Stimulated activated CD4-positive, alpha-beta T cell treated with anti-CD3 and anti-CD28 coated beads, TNF-alpha, amount 100 ng/mL, for 48 hours (primary cell): Measurements from ENCODE around the gene SH3BP2.

Experiments used
- DNase-seq, 3 donors: peaks; one replicate each; pipeline ENCODE4 v3.0.0-alpha.2; 2020; ENCODE audit warnings: low read depth in 3 of 3

The SH3BP2 gene

GRCh38 chr4:2790583-2791517, 2.0 kb upstream of the SH3BP2 start:
- no peak for DNase-seq

- DNase-seq = no peak
Measured at GRCh38 chr4:2791518-2792395, 1.1 kb upstream of the SH3BP2 start.

GRCh38 chr4:2792396-2792710, 532 bp upstream of the SH3BP2 start:
- no peak for DNase-seq

DNA sequence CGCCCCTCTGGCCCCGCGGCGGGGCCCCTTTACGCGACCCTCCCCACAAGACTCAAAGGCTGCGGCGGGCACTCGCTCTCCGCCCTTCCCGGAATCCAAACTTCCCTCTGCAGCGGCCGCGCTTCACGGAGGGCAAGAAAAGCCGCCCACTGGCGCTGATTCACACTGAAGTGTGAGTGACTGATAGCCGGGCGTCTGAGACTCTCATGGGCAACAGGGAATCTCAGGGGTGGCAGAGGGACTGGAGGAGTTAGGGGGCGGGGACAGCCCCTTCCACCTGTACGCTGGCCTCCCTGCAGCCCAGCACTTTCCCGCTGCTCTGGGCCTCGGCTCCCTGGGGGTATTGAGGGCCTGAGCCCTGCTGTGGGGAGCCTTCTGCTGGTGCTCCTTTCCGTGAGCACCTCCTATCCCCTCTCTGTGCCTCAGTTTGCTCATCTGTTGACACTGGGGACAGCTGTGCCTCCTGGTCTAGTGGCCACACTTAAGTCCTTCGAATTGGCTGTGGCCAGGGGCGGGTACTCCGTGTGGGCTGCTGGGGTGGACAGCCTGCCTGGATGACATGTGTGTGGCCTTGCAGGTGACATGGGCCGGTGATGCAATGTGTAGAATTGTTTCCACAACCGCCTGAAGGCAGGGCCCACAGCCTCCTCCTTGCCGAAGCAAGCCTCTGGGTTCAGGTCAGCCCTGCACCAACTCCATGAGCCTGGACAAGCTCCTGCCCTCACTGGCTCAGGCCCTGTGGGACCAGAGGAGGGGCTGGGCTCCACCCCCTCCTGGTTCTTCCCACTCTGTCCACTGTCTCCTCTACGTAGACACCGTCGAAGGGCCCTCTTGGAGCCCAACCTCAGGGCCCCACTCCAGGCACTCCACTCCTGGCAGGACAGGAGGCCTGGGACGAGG, 951 bp downstream of the SH3BP2 start:
- peak in 1 of 3 donors; percentile 38 for DNase-seq

DNA sequence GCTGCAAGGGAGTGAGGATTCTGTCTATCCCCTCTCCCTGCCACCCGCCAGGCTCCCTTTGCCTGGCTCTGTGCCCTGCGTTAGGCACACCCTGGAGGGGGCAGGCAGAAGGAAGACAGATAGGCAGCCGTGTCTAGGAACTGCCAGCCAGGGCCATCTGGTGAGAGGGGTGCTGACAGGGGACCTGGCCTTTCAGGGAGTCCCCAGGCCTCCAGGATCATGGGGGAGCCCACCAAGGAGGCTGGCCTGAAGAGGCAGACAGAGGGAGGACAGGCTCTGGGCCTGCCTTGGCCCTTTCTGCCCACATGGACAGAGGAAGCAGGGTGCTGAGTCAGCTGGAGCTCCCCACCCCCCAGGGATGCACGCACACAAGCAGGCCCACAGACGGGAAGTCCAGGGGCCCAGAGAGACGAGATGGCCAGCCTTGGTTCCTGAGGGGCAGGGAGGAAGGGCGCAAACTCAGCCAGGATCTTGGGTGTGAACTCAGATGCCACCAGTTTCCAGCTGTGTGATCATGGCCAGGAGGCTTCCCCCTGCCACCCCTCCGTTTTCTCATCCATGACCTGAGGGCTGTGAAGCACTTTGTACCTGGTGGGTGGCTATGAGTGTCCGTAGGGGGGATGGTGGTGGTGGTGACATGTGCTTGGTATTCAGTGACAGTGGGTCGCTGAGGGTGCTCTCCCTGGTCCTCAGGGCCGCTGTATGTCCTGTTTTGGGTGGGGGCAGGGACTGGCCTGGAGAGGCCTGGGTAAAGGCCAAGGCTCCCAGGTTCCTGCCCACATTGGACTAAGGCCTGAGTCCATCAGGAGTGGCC, 1.8 kb downstream of the SH3BP2 start:
- DNase-seq = no peak

DNA sequence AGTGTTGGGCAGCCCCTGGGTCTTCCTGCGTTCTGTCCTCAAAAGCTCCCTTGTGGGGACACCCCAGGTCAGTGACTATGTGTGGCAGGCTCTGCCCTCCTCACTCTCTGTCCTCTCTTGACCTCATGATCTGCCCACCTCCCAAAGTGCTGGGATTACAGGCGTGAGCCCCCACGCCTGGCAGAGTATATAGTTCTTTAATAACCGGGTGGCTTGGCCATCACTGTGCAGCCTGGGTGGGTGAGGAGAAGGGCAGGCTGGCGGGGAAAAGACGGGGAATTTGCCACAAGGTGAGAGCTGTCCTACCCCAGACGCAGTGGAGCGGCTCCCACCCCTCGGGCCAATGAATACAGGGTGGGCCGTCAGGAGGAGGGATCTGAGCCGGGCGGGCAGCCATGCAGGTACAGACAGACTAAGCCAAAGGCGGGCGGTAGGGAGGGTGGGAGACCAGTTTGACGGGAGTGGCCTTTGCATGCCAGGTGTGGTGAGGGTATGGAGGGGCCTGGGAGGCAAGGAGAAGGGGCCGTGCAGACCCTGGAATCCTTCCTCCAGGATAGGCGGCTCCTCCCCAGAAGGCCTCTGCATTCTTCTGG, 2.5 kb downstream of the SH3BP2 start:
- no peak for DNase-seq

DNA sequence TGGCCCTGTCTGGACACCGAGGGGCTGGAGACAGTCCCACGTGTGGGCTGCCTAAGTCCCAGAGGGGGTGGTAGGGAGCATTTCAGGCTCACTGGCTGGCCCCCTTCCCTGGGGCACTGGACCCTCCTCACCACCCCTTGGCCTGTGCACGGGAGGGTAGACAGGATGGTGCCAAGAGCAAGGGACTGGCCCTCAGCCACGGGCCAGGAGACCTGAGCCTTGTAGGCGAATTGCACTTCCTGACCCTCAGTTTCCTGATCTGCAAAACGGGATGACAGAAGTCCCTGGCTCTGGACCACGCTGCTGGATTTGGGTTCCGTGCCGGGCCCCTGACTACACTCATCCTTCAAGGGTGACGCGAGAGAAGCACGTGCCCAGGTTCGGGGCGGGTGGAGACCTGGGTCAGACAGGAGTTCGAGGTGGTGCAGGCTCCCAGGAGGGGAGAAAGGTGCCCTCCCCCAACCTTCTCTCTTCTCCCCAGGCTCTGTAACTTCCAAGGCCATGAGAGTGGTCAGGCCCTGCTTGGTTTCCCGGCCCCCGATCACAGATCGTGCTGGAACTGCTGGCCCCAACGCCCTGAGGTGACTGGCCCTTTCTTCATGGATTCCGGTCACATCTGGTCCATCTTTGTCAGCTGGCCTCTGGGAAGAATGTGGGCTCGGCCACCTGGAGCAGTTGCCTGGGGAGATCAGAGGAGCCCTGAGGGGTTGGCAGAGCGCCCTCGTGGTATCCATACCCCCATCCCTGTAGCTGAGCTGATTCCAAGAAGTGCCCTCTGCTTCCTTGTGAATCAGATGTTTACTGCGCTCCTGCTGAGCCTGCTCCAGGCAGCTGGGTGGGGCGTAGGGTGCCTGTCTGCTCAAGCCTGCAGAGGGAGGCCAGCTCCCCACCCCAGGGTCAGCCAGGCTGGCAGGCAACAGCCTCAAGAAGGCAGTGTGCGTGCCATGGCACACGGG, 3.3 kb downstream of the SH3BP2 start:
- no peak for DNase-seq

- no peak for DNase-seq
Measured at GRCh38 chr4:2796849-2797544, 4.1 kb downstream of the SH3BP2 start.

DNA sequence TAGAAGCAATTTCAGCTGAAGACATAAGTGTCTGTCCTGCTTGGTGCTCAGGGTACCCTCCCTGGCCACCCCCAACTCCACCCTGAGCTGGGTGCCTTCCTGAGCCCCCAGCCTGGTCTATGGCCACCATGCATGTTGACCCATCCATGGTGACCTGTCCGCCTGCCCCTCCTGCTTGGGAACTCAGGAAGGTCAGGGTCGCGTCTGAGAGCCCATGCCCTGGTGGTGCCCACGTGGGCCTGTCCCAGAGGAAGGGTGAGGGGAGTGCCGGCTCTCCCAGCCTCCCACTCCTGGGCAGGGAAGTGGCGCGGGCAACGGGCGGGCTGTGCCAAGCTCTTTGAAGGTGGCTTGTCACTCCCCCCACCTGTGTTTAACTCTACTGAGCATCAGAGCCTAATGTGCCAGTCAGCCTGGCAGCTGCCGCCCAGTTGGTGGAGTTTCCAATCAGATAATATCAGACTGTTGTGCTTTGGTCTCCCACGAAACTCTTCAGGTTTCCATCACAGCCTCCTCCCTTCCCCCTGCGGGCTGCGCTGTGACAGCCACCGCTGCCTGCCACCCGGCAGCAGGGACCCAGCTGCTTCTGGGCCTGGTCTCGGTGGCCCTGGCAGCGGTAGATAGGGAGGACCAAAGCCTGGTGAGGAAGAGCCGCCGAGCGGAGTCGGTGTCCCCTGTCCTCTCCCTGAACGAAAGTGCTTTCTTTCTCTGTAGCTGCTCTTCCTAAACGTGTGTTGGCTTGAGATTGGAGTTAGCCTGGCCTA, 4.8 kb downstream of the SH3BP2 start:
- DNase-seq = no peak

- DNase-seq = no peak
Measured at GRCh38 chr4:2798399-2799223, 5.7 kb downstream of the SH3BP2 start.

DNA sequence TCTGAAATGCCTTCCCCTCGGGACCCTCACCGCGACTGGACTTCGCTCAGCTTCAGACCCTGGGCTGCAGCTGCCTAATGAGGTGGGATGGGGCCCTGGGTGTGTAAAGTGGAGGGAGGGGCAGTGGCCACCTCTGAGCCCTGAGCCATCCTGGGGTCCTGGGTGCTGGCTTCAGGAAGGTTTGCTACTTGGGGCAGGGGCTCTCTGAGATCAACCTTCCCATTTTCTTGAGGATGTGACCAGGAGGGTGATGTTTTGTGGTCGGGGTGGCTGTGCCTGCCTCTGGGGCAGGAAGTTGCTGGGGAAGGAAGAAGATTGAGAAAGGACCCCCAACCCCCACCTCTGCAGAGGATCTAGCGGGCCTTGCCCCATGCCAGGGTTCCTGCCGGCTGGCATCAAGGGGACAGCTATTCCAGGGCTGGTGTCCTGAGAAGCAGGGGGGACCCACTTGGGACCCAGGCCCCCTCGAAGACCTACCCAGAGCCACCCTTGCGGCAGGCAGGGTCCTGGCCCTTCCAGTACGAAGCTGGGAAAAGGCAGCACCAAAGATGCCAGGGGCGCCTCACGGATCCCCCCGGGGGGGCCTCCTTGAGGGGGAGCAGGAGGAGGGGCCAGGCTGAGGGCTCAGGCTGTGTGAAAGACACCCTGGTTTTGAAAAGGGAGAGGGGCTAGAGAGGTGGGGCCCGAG, 6.5 kb downstream of the SH3BP2 start:
- DNase-seq = no peak

- no peak for DNase-seq
Measured at GRCh38 chr4:2799971-2800690, 7.2 kb downstream of the SH3BP2 start.

- DNase-seq = no peak
Measured at GRCh38 chr4:2800691-2801596, 8.1 kb downstream of the SH3BP2 start.

- no peak for DNase-seq
Measured at GRCh38 chr4:2802618-2803531, 10.0 kb downstream of the SH3BP2 start.
